AG10803 (cell line): ENCODE data around the gene RNF32.

ENCODE experiments used
- DNase-seq: peaks from one replicate; pipeline ENCODE4 v3.0.0; 2010; ENCODE audit warnings: low read depth
- H3K4me3 ChIP-seq: 2 replicates; pipeline ENCODE4 v1.5.1; 2011; ENCODE audit warnings: mild to moderate bottlenecking, low read length, control low read depth
- TF ChIP-seq, protein P1 (sequence below): conservative IDR thresholded peaks from 2 replicates; pipeline ENCODE4 v1.5.1; 2011; ENCODE audit warnings: mild to moderate bottlenecking, low read length, control low read depth, inconsistent platforms

RNF32 gene

DNA sequence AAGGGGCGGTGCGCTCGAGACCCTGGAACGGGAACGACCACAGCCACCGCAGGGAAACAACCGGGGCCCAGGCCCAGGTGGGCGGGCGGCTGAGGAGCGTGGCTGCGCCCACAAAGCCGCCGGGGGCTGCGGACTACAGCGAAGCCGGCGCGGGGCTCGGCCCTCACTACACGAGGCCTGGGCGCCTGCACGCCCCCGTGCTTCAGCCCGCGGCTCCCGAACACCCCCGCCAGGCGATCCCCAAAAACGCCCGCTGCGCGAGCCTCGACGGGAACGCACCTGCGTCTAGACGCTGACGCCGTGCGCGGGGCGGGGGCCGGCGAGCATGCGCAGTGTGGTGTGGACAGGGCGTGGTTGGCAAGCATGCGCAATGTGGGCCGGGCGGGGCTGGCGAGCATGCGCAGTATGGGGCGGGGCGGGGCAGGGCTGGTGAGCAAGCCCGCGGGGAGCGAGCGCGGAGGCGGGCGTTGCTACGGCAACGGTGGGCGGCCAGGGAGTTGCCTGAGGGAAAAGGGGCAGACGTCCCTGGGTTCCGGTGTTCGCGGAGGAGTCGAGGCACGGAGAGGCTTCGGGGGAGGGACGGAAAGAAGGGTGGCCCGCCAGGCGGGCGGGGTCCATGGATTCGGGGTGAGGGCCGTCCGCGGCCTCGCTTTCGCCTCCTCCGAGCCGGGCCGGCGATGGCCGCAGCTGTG is at the start of gene RNF32:
Gene RNF32 (plus strand): TSS at position 518 of the 692 bp plus-strand sequence. CDS start 3,104 bp downstream, outside the sequence.
- TF ChIP-seq, protein P1, sequence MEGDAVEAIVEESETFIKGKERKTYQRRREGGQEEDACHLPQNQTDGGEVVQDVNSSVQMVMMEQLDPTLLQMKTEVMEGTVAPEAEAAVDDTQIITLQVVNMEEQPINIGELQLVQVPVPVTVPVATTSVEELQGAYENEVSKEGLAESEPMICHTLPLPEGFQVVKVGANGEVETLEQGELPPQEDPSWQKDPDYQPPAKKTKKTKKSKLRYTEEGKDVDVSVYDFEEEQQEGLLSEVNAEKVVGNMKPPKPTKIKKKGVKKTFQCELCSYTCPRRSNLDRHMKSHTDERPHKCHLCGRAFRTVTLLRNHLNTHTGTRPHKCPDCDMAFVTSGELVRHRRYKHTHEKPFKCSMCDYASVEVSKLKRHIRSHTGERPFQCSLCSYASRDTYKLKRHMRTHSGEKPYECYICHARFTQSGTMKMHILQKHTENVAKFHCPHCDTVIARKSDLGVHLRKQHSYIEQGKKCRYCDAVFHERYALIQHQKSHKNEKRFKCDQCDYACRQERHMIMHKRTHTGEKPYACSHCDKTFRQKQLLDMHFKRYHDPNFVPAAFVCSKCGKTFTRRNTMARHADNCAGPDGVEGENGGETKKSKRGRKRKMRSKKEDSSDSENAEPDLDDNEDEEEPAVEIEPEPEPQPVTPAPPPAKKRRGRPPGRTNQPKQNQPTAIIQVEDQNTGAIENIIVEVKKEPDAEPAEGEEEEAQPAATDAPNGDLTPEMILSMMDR, result no peak
- DNase-seq, result peak; percentile 89

GRCh38 chr7:156592155-156592884 is 48.3 kb upstream of the RNF32 start:
- no peak for DNase-seq
- TF ChIP-seq, protein P1, result no peak
- H3K4me3 ChIP-seq, result no peak overlapping the region

More for the DNA sequence above, at the start of gene RNF32:
- H3K4me3 ChIP-seq, result peak within 1 kb of the TSS; percentile 85

DNA sequence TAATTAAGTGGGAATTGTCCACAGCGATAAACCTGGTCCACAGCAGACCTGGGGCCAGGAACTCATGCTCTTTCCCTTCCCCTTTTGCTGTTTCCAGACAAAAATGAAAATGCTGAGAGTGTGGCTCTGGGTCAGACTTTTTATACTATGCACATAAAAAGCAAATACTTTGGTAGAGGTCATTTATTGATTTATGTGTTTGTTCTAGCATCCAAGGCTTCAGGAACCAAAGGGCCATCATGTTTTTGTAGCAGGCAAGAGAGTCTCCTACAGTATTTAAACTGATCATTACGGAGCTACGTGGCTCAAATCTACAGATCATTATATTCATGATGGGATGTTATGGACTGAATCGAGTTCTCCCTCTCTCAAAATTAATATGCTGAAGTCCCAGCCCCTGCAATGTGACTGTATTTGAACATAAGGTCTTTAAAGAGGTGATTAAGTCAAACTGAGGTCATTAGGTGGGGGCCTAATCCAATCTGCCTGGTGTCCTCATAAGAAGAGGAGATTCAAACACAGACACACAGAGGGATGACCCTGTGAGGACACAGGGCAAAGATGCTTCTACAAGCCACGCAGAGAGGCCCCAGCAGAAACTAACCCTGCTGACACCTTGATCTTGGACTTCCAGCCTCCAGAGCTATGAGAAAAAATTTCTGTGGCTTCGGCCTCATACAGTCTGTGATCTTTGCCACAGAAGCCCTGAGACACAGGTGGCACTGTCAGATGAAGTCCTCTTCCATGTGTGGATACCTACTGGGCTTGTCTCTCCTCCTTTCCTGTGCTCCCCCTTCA is 46.1 kb upstream of the RNF32 start:
- TF ChIP-seq, protein P1, result no peak
- no peak overlapping the region for H3K4me3 ChIP-seq
- DNase-seq, result no peak

- DNase-seq, result no peak
- TF ChIP-seq, protein P1, result no peak
- no peak overlapping the region for H3K4me3 ChIP-seq
Measured at GRCh38 chr7:156600496-156600895, 40.1 kb upstream of the RNF32 start.

DNA sequence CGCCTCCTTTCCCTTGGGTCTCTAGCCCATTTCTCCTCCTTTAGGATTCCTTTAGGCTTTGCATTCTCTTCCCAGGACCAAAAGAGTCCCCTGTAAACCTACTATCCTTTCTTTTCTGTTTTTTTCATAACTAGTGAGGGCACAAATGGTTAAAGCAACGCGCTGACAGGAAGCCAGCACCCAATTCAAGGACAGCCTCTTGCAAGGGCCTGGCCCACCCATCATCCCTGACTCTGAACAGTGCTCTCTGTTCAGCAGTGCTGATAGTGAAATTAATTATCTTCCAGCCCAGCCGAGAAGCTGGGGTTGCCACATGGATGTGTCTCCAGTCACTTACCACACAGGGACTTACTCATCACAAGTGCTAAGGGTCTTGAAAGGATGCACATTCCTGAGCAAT is 38.3 kb upstream of the RNF32 start:
- no peak overlapping the region for H3K4me3 ChIP-seq
- no peak for DNase-seq
- TF ChIP-seq, protein P1, result no peak

DNA sequence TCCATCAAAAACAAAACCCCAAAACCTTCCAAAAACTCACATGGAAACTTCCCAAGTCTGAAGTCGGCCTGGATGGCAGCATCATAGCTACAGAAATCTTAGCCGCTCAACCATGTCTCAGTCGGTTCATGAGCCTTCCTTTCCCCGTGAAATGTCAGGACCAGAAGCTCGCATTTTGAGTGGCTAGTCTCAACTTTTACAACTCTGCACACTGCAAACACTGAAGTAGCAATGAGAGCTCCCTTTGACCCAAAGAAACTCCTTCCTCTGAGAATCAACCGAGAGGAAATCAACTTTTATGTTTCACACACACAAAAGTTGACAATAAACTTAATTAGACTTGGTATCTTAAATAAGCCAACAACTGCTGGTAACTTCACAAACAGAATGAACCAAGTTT is 37.6 kb upstream of the RNF32 start:
- no peak for DNase-seq
- no peak overlapping the region for H3K4me3 ChIP-seq
- TF ChIP-seq, protein P1, result no peak
